Nephron progenitor cell (in vitro differentiated cells): ENCODE results near the gene C4BPB.

ENCODE experiments used
- DNase-seq: peaks from one replicate; pipeline ENCODE4 v3.0.0; 2021
- H3K27ac Mint-ChIP-seq: 2 replicates; pipeline ENCODE4 v1.8.0; 2021; ENCODE audit warnings: mild to moderate bottlenecking, moderate library complexity, mixed read lengths
- H3K27me3 Mint-ChIP-seq: 2 replicates; pipeline ENCODE4 v1.8.0; 2021; ENCODE audit warnings: mild to moderate bottlenecking, low read depth, mixed read lengths; ENCODE audit not compliant: poor library complexity
- H3K36me3 Mint-ChIP-seq: 2 replicates; pipeline ENCODE4 v1.8.0; 2021; ENCODE audit warnings: low read depth, mixed read lengths
- H3K4me1 Mint-ChIP-seq: 2 replicates; pipeline ENCODE4 v1.8.0; 2021; ENCODE audit warnings: mixed read lengths
- H3K4me3 Mint-ChIP-seq: 2 replicates; pipeline ENCODE4 v1.8.0; 2021; ENCODE audit warnings: mild to moderate bottlenecking, moderate library complexity, mixed read lengths
- H3K9me3 Mint-ChIP-seq: 2 replicates; pipeline ENCODE4 v1.8.0; 2021; ENCODE audit warnings: mild to moderate bottlenecking, moderate library complexity, mixed read lengths
- CTCF ChIP-seq: fragments of 200-600 bp; sonication (generic); IDR thresholded peaks from 2 replicates; pipeline ENCODE4 v1.5.0; 2021; ENCODE audit warnings: antibody characterized with exemption

Gene C4BPB

GRCh38 chr1:207058252-207058651, 30.4 kb upstream of the C4BPB start:
- peaks cover 20% of the 10 kb centered on the region for H3K4me1 Mint-ChIP-seq
- H3K36me3 Mint-ChIP-seq, result no peaks in the 10 kb centered on the region
- H3K27me3 Mint-ChIP-seq, result peaks cover 24% of the 10 kb centered on the region
- H3K9me3 Mint-ChIP-seq, result no peaks in the 10 kb centered on the region
- no peak for TF ChIP-seq CTCF
- H3K4me3 Mint-ChIP-seq, result no peak overlapping the region
- no peak overlapping the region for H3K27ac Mint-ChIP-seq
- DNase-seq, result no peak

DNA sequence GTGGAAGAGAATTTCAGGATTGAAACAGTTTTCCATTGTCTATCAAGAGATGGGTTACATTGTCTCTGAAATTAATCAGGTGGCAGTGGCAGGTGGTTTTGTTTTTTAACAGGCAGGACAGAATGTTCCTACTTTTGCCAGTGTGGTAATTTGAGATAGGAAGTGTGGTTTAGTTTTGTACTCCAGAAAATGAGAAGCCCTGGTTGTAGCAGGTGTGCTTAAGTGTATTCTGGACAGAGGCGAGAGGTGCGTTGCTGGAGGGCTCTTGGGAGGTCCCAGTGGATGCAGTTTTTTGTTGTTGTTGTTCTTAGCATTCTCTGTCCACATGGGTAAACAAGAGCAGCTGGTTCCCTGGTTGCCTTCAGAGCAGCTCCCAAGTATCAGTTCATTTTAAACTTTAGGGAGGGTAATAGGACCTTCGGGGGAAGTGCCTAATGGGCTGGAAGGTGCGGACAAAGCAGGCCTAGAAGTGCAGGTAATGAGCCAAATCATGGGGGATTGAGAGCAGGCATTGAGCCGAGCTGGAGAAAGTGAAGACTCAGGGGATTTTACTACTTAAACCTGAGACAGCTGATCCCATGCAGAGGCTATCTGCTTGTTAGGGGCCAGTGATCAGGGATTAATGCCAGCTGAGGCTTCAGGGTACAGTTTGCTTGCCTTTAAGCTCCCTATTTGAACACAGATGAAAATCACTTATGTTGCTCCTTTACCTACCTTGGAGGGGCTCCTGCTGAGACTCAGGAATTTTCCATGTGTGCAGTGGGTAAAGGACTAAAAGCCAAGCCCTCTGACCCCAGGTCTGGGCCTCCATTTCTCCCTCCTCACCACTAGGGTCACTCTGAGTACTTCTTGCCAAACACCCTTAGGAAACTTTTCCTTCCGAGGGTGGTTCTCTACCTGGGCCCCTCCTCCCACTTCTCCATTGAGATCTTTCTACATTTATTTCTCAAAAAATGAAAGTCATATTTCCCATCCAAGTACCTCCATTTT, 29.5 kb upstream of the C4BPB start:
- H3K27ac Mint-ChIP-seq, result peak overlapping the region; percentile 62
- H3K36me3 Mint-ChIP-seq, result peaks cover 8% of the 10 kb centered on the region
- no peak overlapping the region for H3K4me3 Mint-ChIP-seq
- peaks cover 16% of the 10 kb centered on the region for H3K4me1 Mint-ChIP-seq
- no peak for TF ChIP-seq CTCF
- peak; percentile 15 for DNase-seq
- peaks cover 20% of the 10 kb centered on the region for H3K27me3 Mint-ChIP-seq
- H3K9me3 Mint-ChIP-seq, result no peaks in the 10 kb centered on the region

DNA sequence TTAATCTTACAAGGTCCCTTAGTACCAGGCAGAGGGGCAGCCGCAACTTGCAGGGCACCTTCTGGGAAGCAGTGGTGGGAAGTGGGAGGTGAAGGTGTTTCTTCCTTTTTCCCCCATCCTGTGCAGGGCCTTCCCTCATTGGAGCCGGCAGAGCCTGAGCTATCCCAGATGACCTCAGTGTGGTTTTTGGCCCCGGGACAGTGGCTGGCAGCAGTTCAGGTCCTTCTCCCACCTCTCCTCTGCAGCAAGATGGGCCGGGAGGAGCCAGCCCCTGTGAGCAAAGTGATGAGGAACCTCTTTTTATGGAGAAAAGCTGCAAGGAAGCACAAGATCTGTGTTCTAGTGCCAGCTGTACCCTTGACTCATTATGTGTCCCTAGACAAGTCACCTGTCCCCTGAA, 28.8 kb upstream of the C4BPB start:
- H3K4me3 Mint-ChIP-seq, result no peak overlapping the region
- H3K27ac Mint-ChIP-seq, result no peak overlapping the region
- no peak for DNase-seq
- H3K36me3 Mint-ChIP-seq, result peaks cover 11% of the 10 kb centered on the region
- no peak for TF ChIP-seq CTCF
- H3K4me1 Mint-ChIP-seq, result peaks cover 16% of the 10 kb centered on the region
- no peaks in the 10 kb centered on the region for H3K9me3 Mint-ChIP-seq
- H3K27me3 Mint-ChIP-seq, result peaks cover 13% of the 10 kb centered on the region

DNA sequence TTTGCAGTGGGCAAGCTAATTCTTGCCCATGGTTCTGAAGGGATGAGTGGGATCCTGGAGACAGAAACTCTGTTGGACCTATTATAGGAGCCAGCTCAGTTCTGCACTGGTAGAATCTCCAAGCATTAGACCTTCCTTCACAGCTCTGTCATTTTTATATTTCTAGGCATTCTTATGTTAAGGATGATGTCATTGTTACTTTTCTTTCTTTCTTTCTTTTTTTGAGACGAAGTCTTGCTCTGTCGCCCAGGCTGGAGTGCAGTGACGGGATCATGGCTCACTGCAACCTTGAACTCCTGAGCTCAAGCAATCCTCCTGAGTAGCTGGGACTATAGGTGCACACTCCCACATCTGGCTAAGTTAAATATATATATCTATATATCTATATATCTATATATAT, 28.1 kb upstream of the C4BPB start:
- Mint-ChIP-seq H3K9me3 (no peaks in the 10 kb centered on the region), H3K4me3 (no peak overlapping the region), H3K27me3 (peaks cover 9% of the 10 kb centered on the region), H3K36me3 (peaks cover 11% of the 10 kb centered on the region), H3K4me1 (peaks cover 16% of the 10 kb centered on the region), H3K27ac (no peak overlapping the region)
- no peak for TF ChIP-seq CTCF
- DNase-seq, result no peak

DNA sequence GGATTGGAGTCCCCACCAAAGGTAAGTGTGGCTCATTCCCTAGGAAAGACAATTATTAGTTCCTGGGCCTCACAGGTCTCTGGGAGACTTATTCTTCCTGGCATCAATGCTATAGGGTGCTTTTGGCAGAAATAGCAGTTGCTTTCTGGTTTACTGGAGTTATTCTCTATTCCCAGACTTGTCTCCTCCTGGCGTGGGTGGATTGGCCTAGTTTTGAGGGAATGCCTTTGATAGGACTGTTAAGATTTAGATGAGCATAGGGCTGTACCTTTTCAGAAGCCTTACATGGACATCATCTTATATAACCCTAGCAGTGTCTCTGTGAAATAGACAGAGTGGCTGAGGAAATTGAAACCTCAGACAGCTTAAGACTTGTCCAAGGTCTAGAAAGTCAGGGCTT, 26.6 kb upstream of the C4BPB start:
- no peak overlapping the region for H3K27ac Mint-ChIP-seq
- peaks cover 5% of the 10 kb centered on the region for H3K27me3 Mint-ChIP-seq
- TF ChIP-seq CTCF, result no peak
- peaks cover 18% of the 10 kb centered on the region for H3K4me1 Mint-ChIP-seq
- H3K9me3 Mint-ChIP-seq, result no peaks in the 10 kb centered on the region
- peaks cover 11% of the 10 kb centered on the region for H3K36me3 Mint-ChIP-seq
- H3K4me3 Mint-ChIP-seq, result no peak overlapping the region
- DNase-seq, result no peak

GRCh38 chr1:207063014-207063413, 25.6 kb upstream of the C4BPB start:
- H3K4me3 Mint-ChIP-seq, result no peak overlapping the region
- H3K27me3 Mint-ChIP-seq, result peaks cover 5% of the 10 kb centered on the region
- peaks cover 11% of the 10 kb centered on the region for H3K36me3 Mint-ChIP-seq
- H3K9me3 Mint-ChIP-seq, result no peaks in the 10 kb centered on the region
- DNase-seq, result no peak
- no peak for TF ChIP-seq CTCF
- no peak overlapping the region for H3K27ac Mint-ChIP-seq
- H3K4me1 Mint-ChIP-seq, result peaks cover 24% of the 10 kb centered on the region
